ENCODE results near the gene SLC16A6.
"Not testable (repeated sequence)": the region's sequence is repeated elsewhere in the genome, so short reads cannot be mapped to it uniquely, and the experiment has no call there.

SLC16A6 gene

DNA sequence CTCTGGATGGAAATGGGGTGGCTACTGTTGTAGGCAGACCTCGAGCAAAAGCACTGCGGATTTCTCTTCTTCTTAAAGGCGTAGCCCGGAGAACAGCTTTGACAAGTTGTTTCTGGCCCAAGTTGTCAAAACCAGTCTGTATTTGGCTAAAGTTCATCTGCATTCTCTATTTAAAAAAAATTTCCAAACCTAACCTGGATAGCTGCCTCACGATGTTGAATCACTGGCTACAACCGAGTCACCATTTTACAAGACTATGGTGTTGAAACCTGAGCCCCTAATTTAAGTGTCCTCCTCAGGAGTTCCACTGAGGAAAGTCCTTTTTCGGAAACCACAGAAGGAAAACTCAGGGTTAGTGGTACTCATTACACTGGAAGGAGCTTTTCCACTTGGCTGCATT, 1.5 kb downstream of the SLC16A6 start:
- no peak for DNase-seq (ENCODE audit: low spot score)

GRCh38 chr17:68288804-68289203, 2.1 kb downstream of the SLC16A6 start:
- DNase-seq (ENCODE audit: low spot score): no peak

GRCh38 chr17:68288375-68288774, 2.6 kb downstream of the SLC16A6 start:
- no peak for DNase-seq (ENCODE audit: low spot score)

GRCh38 chr17:68281965-68282364, 9.0 kb downstream of the SLC16A6 start:
- DNase-seq (ENCODE audit: low spot score): not testable (repeated sequence)

DNA sequence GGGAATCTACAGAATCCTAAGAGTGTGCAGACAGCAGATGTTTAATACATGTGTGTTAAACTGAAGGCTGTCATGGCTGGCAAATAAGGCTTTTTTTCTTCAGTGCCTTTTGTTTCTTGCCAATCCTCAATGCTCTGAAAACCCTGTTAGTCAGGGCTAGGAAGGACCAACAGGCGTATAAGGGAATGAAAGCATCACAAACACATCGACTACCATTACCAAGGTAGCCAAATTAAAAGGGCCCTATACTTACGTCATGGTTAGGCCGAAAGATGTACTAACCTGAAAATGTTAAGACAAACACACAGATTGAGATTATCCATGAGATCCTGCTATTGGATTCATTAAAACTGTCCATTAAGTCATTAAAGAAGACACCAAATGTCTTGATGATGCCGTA, 13.1 kb downstream of the SLC16A6 start:
- DNase-seq (ENCODE audit: low spot score): no peak

DNA sequence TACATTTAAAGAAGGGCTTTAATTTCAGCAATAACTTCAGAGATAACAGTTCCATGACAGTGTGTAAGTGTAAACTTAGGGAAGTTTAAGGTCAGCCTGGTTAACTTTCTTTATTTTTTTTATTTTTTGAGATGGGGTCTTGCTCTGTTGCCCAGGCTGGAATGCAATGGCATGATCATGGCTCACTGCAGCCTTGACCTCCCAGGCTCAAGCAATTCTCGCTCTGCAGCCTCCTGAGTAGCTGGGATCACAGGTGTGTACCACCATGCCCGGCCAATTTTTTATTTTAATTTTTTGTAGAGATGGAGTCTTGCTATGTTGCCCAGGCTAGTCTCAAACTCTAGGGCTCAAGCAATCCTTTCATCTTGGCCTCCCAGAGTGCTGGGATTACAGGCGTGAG, 14.6 kb downstream of the SLC16A6 start:
- not testable (repeated sequence) for DNase-seq (ENCODE audit: low spot score)

- no peak for DNase-seq (ENCODE audit: low spot score)
Observed at GRCh38 chr17:68273722-68274121, 17.2 kb downstream of the SLC16A6 start.

- DNase-seq (ENCODE audit: low spot score): not testable (repeated sequence)
Observed at GRCh38 chr17:68265833-68266232, 25.1 kb downstream of the SLC16A6 start.

DNA sequence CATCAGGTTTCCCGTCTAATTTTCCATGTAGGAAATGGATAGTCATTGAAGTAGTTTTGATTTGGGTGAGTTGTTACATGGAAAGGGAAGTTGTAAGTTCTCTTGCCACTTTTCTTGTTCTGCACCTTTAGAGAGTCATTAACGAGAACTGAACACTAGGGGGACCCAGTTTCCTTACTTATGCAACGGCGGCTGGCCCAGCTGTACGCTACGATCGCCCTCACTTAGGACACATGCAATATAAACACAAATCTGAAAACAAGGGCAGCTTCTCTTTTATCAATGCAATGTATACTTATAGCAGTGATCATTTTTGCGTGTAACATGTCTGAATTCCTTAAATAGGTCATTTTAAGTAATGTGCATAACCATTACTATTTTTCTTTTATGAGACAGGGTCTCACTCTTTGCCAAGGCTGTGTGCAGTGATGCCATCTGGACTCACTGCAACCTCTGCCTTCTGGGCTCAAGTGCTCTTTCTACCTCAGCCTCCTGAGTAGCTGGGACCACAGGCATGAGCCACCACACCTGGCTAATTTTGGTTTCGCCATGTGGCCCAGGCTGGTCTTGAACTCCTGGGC, 27.7 kb downstream of the SLC16A6 start:
- DNase-seq (ENCODE audit: low spot score): peak; percentile 16

DNA sequence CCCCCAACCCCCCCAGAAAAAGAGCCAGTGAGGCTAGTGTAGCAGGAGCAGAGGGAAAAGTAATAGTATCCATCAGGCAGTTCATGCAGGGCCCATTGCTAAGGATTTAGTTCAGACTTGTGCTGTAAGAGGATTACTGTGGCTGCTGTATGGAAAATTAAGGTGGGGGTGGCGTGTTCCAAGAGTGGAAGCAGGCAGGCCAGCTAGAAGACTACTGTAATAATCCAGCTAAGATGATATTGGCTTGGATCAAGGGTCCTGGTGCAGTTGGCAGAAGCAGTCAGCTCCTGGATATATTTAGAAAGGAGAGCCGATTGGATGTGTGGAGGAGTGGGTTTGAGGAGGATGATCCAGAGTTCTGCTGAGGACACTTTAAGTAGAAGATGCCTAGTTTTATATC, 28.5 kb downstream of the SLC16A6 start:
- not testable (repeated sequence) for DNase-seq (ENCODE audit: low spot score)

- DNase-seq (ENCODE audit: low spot score): no peak
Observed at GRCh38 chr17:68260051-68260762, 30.7 kb downstream of the SLC16A6 start.

DNA sequence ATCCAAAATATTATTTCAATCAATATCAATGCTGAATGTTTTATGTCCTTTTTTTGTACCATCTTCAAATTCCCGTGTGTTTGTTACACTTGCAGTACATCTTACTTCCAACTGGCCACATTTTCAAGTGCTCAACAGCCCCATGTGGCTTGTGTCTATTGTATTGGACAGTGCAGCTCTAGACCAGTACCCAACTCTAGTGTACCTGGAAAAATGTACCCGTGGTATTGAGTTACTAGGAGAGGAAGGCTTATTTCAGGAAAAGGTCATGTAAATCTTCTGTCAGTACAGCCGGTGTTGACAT, 31.3 kb downstream of the SLC16A6 start:
- not testable (repeated sequence) for DNase-seq (ENCODE audit: low spot score)

DNA sequence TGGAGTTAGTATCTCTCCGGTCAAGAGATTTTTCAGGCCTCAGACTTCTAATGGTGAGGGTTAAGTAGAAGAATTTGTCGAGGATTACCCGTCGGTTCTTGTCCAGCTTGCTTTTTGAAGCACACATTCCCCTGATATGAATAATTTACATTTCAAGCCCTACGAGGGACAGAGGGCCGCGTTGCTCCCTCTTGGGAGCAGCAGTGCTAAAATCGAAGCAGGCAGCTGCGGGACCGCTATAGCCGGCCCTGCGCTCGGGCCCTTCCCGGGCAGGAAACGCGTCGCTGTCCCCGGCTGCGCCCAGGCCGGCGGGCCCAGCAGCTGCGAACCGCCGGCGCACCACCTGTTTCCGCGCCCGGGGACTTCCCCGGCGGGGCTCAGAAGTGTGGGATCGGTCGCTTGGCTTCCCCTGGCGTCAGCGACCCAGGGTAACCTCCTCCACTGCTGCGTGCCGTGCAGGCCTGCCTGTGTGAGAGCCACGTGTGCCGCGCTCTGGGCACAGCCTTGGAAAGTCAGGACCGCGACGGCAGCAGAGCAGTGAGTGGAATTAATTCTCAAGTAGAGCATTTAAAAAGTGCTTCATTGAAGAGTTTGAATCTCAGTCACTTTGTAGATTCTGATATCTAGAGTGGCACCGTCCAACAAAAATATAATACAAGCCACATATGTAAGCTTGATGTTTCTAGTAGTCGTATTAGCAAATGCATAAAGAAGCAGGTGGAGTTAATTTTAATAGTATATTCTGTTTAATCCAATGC, 31.9 kb downstream of the SLC16A6 start:
- peak; percentile 69 for DNase-seq (ENCODE audit: low spot score)

DNA sequence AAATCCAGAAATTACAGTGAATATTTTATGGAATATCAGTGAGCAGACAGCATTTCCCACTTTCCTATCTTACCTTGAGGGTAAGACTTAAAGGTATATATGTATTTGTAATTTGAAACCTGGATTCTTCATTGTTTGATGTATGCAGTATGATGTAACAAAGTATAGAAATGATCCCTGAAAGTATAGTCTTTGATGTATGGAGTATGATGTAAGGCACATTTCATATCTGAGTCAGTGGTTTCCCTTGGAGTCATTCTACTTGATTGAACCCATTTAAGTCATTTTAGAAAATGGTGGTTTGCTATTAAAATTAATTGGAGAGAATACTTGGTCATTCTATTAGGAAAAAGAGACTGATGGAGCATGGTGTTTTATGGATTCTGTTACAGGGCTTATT, 33.0 kb downstream of the SLC16A6 start:
- no peak for DNase-seq (ENCODE audit: low spot score)

DNA sequence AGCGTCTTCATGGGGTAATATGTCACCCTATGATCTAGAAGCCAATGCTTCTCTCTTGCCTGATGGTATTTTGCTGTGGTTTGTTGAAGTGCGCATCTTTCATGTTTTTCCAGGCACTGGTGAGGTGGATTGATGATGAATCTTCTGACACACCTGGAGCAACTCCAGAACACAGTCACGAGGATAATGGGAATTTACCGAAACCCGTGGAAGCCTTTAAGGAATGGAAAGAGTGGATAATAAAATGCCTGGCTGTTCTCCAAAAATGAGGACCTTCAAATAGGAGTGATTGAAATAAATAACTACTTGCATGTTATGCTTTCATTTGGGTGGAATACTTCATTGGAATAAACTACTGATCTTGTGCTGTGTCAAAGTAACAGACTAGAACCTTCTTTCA, 34.2 kb downstream of the SLC16A6 start:
- DNase-seq (ENCODE audit: low spot score): not testable (repeated sequence)

- DNase-seq (ENCODE audit: low spot score): no peak
Observed at GRCh38 chr17:68255731-68256538, 35.0 kb downstream of the SLC16A6 start.

DNA sequence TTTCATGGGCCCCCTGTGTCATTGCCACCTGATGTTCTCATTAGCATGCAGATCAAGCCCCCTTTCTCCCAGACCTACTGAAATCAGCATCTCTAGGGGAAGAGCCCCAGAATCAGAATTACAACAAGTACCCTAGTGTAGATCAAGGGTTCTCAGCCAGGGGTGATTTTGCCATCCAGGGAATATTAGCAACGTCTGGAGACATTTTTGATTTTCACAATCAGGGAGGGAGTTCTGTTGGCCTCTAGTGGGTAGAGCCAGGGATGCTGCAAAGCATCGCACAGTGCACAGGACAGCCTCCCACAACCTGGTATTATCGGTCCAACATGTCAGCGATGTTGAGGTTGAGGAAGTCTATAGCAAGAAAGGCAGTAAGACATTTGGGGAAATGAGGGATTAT, 35.8 kb downstream of the SLC16A6 start:
- no peak for DNase-seq (ENCODE audit: low spot score)

DNA sequence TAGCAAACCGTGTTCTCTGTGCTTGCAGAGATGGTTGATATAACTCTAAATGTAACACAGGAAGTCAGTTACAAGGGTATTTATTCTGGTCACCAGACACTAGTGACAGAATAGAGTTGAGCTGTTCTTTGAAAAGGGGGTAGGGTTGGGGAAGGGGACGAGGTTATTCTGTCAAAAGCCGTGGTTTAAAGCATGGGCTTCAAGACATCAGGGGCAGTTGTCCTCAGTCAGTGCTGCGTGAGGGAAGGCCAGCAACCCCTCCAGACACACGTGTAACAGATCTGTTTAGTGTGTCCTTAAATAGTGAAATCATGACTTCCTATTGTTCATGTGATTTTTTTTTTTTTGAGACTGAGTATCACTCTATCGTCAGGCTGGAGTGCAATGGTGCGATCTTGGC, 37.5 kb downstream of the SLC16A6 start:
- DNase-seq (ENCODE audit: low spot score): not testable (repeated sequence)

GRCh38 chr17:68249354-68249765, 41.6 kb downstream of the SLC16A6 start:
- no peak for DNase-seq (ENCODE audit: low spot score)

GRCh38 chr17:68248891-68249290, 42.0 kb downstream of the SLC16A6 start:
- no peak for DNase-seq (ENCODE audit: low spot score)

- DNase-seq (ENCODE audit: low spot score): peak; percentile 71
Observed at GRCh38 chr17:68248199-68248825, 42.6 kb downstream of the SLC16A6 start.

Measured in AG20443 (cell line).